T-helper 17 cell (primary cell): ENCODE data around the gene METTL25B. TPM values are rescaled to one million over a fixed set of nuclear protein-coding genes. Genes with fewer than 3 reads are reported as not detected.

Experiments used
- ATAC-seq: fragments of 150-1000 bp; cut with Tn5 transposase; 2 replicates; pipeline ENCODE4 v1.10.0; 2021; ENCODE audit warnings: mild to moderate bottlenecking, moderate library complexity
- DNase-seq, 3 donors: peaks; one replicate each; pipeline versions ENCODE4 v3.0.0 to v3.0.0-alpha.2; 2020 to 2021
- H3K9me3 ChIP-seq: one replicate; pipeline ENCODE4 v1.7.0; 2013; ENCODE audit warnings: low read length, mild to moderate bottlenecking; ENCODE audit not compliant: control insufficient read depth, poor library complexity, severe bottlenecking
- H3K27ac Mint-ChIP-seq: one replicate; pipeline ENCODE4 v1.8.0; 2022; ENCODE audit warnings: mild to moderate bottlenecking, moderate library complexity, mixed read lengths
- H3K27me3 Mint-ChIP-seq: one replicate; pipeline ENCODE4 v1.8.0; 2022; ENCODE audit warnings: mixed read lengths
- H3K36me3 Mint-ChIP-seq: one replicate; pipeline ENCODE4 v1.8.0; 2022; ENCODE audit warnings: low read depth, mixed read lengths
- H3K4me1 Mint-ChIP-seq: one replicate; pipeline ENCODE4 v1.8.0; 2022; ENCODE audit warnings: mild to moderate bottlenecking, mixed read lengths
- H3K4me3 Mint-ChIP-seq: one replicate; pipeline ENCODE4 v1.8.0; 2022; ENCODE audit warnings: mild to moderate bottlenecking, moderate library complexity, mixed read lengths
- total RNA-seq, 4 donors: library from RNA in 2 of 4; stranded (reverse) in 2 of 4; gene quantifications; one replicate each; pipeline ENCODE4 v1.2.3 and lab custom pipeline; 2022 to 2026

Gene METTL25B
- total RNA-seq, 2 donors from 2014 or later = 13.1 to 21.6 TPM

- no peaks in the 10 kb centered on the region for H3K9me3 ChIP-seq
- Mint-ChIP-seq H3K27ac (peak overlapping the region; percentile 96), H3K36me3 (peaks cover 9% of the 10 kb centered on the region), H3K4me1 (peaks cover 43% of the 10 kb centered on the region), H3K27me3 (no peaks in the 10 kb centered on the region), H3K4me3 (no peak overlapping the region)
- ATAC-seq = no peak
- no peak for DNase-seq
Observed at GRCh38 chr1:156743367-156744302, 15.4 kb downstream of the METTL25B start.

GRCh38 chr1:156744344-156744743 is 16.1 kb downstream of the METTL25B start:
- H3K4me3 Mint-ChIP-seq = peak overlapping the region; percentile 36
- H3K27ac Mint-ChIP-seq = no peak overlapping the region
- peaks cover 9% of the 10 kb centered on the region for H3K36me3 Mint-ChIP-seq

GRCh38 chr1:156744786-156745419 is 16.6 kb downstream of the METTL25B start:
- Mint-ChIP-seq H3K4me3 (peak overlapping the region; percentile 36), H3K36me3 (peaks cover 9% of the 10 kb centered on the region), H3K27me3 (no peaks in the 10 kb centered on the region), H3K4me1 (peaks cover 55% of the 10 kb centered on the region), H3K27ac (peak overlapping the region; percentile 99)
- ATAC-seq = no peak
- no peaks in the 10 kb centered on the region for H3K9me3 ChIP-seq
- DNase-seq = no peak

More at GRCh38 chr1:156744344-156744743, 16.1 kb downstream of the METTL25B start:
- Mint-ChIP-seq H3K4me1 (peaks cover 50% of the 10 kb centered on the region), H3K27me3 (no peaks in the 10 kb centered on the region)
- DNase-seq (no peak), ATAC-seq (no peak)
- H3K9me3 ChIP-seq = no peaks in the 10 kb centered on the region

GRCh38 chr1:156745881-156746280 is 17.6 kb downstream of the METTL25B start:
- ATAC-seq (no peak), DNase-seq (no peak)
- Mint-ChIP-seq H3K27me3 (no peaks in the 10 kb centered on the region), H3K27ac (peak overlapping the region; percentile 99), H3K4me1 (peaks cover 53% of the 10 kb centered on the region), H3K4me3 (peak overlapping the region; percentile 94), H3K36me3 (peaks cover 9% of the 10 kb centered on the region)
- H3K9me3 ChIP-seq = no peaks in the 10 kb centered on the region

- ATAC-seq (no peak), DNase-seq (no peak)
- Mint-ChIP-seq H3K4me3 (peak overlapping the region; percentile 94), H3K27ac (peak overlapping the region; percentile 99), H3K27me3 (no peaks in the 10 kb centered on the region), H3K4me1 (peaks cover 50% of the 10 kb centered on the region), H3K36me3 (peaks cover 9% of the 10 kb centered on the region)
- no peaks in the 10 kb centered on the region for H3K9me3 ChIP-seq
Observed at GRCh38 chr1:156746406-156746727, 18.1 kb downstream of the METTL25B start.

GRCh38 chr1:156746728-156747631 is 18.7 kb downstream of the METTL25B start:
- H3K27me3 Mint-ChIP-seq = no peaks in the 10 kb centered on the region
- peak overlapping the region; percentile 99 for H3K27ac Mint-ChIP-seq
- peak overlapping the region; percentile 94 for H3K4me3 Mint-ChIP-seq
- ATAC-seq (no peak), DNase-seq (peak; percentile 31 to 58 (median 49))
- no peaks in the 10 kb centered on the region for H3K9me3 ChIP-seq
- peaks cover 11% of the 10 kb centered on the region for H3K36me3 Mint-ChIP-seq
- H3K4me1 Mint-ChIP-seq = peaks cover 46% of the 10 kb centered on the region

- H3K27me3 Mint-ChIP-seq = no peaks in the 10 kb centered on the region
- H3K36me3 Mint-ChIP-seq = peaks cover 10% of the 10 kb centered on the region
- peaks cover 47% of the 10 kb centered on the region for H3K4me1 Mint-ChIP-seq
- peak overlapping the region; percentile 94 for H3K4me3 Mint-ChIP-seq
- H3K9me3 ChIP-seq = no peaks in the 10 kb centered on the region
- peak overlapping the region; percentile 99 for H3K27ac Mint-ChIP-seq
- DNase-seq = no peak
- ATAC-seq = no peak
Observed at GRCh38 chr1:156747742-156748669, 19.7 kb downstream of the METTL25B start.

GRCh38 chr1:156748670-156749418 is 20.6 kb downstream of the METTL25B start:
- DNase-seq (no peak), ATAC-seq (no peak)
- no peaks in the 10 kb centered on the region for H3K9me3 ChIP-seq
- H3K36me3 Mint-ChIP-seq = peaks cover 5% of the 10 kb centered on the region
- H3K27ac Mint-ChIP-seq = peak overlapping the region; percentile 99
- H3K4me1 Mint-ChIP-seq = peaks cover 47% of the 10 kb centered on the region
- H3K27me3 Mint-ChIP-seq = no peaks in the 10 kb centered on the region
- peak overlapping the region; percentile 94 for H3K4me3 Mint-ChIP-seq

- DNase-seq (no peak), ATAC-seq (no peak)
- peak overlapping the region; percentile 94 for H3K4me3 Mint-ChIP-seq
- H3K9me3 ChIP-seq = no peaks in the 10 kb centered on the region
- peak overlapping the region; percentile 99 for H3K27ac Mint-ChIP-seq
- H3K27me3 Mint-ChIP-seq = no peaks in the 10 kb centered on the region
- peaks cover 2% of the 10 kb centered on the region for H3K36me3 Mint-ChIP-seq
- peaks cover 45% of the 10 kb centered on the region for H3K4me1 Mint-ChIP-seq
Observed at GRCh38 chr1:156749419-156750118, 21.3 kb downstream of the METTL25B start.

GRCh38 chr1:156750191-156750672 is 22.0 kb downstream of the METTL25B start:
- Mint-ChIP-seq H3K4me3 (peak overlapping the region; percentile 94), H3K27me3 (no peaks in the 10 kb centered on the region), H3K36me3 (peaks cover 2% of the 10 kb centered on the region), H3K27ac (peak overlapping the region; percentile 99), H3K4me1 (peaks cover 45% of the 10 kb centered on the region)
- ATAC-seq (peak; percentile 2), DNase-seq (no peak)
- H3K9me3 ChIP-seq = no peaks in the 10 kb centered on the region
